ENCODE data around the gene GBE1. TPM values are rescaled to one million over a fixed set of nuclear protein-coding genes. Genes with fewer than 3 reads are reported as not detected.
"Not testable (repeated sequence)": the region's sequence is repeated elsewhere in the genome, so short reads cannot be mapped to it uniquely, and the experiment has no call there.

The GBE1 gene
- total RNA-seq, 2 experiments from 2014 or later: 37.5 to 41.1 TPM

- no peaks in the 10 kb centered on the region for H3K36me3 Mint-ChIP-seq
- H3K27me3 Mint-ChIP-seq: peaks cover 1% of the 10 kb centered on the region
- no peak overlapping the region for H3K27ac Mint-ChIP-seq
- peaks cover 4% of the 10 kb centered on the region for H3K9me3 Mint-ChIP-seq
- H3K4me3 Mint-ChIP-seq: no peak overlapping the region
- ATAC-seq (ENCODE audit: low read depth) (no peak), DNase-seq (no peak)
- POLR2A ChIA-PET: no interaction called here
- peaks cover 17% of the 10 kb centered on the region for H3K4me1 Mint-ChIP-seq
These were observed 4.0 kb upstream of the GBE1 start for GRCh38 chr3:81765400-81765799.

GRCh38 chr3:81764665-81765064, 3.2 kb upstream of the GBE1 start:
- POLR2A ChIA-PET: no interaction called here
- DNase-seq (no peak), ATAC-seq (ENCODE audit: low read depth) (no peak)
- peaks cover 4% of the 10 kb centered on the region for H3K9me3 Mint-ChIP-seq
- no peak overlapping the region for H3K4me3 Mint-ChIP-seq
- no peaks in the 10 kb centered on the region for H3K27me3 Mint-ChIP-seq
- no peak overlapping the region for H3K27ac Mint-ChIP-seq
- peaks cover 21% of the 10 kb centered on the region for H3K4me1 Mint-ChIP-seq
- peaks cover 2% of the 10 kb centered on the region for H3K36me3 Mint-ChIP-seq

GRCh38 chr3:81764002-81764401, 2.6 kb upstream of the GBE1 start:
- Mint-ChIP-seq H3K4me1 (peaks cover 26% of the 10 kb centered on the region), H3K4me3 (no peak overlapping the region), H3K36me3 (peaks cover 5% of the 10 kb centered on the region), H3K27ac (no peak overlapping the region), H3K9me3 (peaks cover 4% of the 10 kb centered on the region), H3K27me3 (no peaks in the 10 kb centered on the region)
- POLR2A ChIA-PET: no interaction called here
- DNase-seq (no peak), ATAC-seq (ENCODE audit: low read depth) (no peak)

- H3K36me3 Mint-ChIP-seq: peaks cover 15% of the 10 kb centered on the region
- H3K9me3 Mint-ChIP-seq: peaks cover 4% of the 10 kb centered on the region
- ATAC-seq (ENCODE audit: low read depth): no peak
- peak overlapping the region; percentile 22 for H3K27ac Mint-ChIP-seq
- no peak for DNase-seq
- no peaks in the 10 kb centered on the region for H3K27me3 Mint-ChIP-seq
- peaks cover 28% of the 10 kb centered on the region for H3K4me1 Mint-ChIP-seq
- H3K4me3 Mint-ChIP-seq: no peak overlapping the region
- POLR2A ChIA-PET: no interaction called here
These were observed 1.6 kb upstream of the GBE1 start for GRCh38 chr3:81763001-81763400.

- H3K4me3 Mint-ChIP-seq: peak overlapping the region; percentile 93
- POLR2A ChIA-PET: no interaction called here
These were observed 597 bp upstream of the GBE1 start for GRCh38 chr3:81761904-81762580.

GRCh38 chr3:81760215-81760614, 1.2 kb downstream of the GBE1 start:
- no peak for DNase-seq
- POLR2A ChIA-PET: no interaction called here
- H3K27me3 Mint-ChIP-seq: no peaks in the 10 kb centered on the region
- H3K36me3 Mint-ChIP-seq: peaks cover 38% of the 10 kb centered on the region
- no peak for ATAC-seq (ENCODE audit: low read depth)
- H3K4me3 Mint-ChIP-seq: peak overlapping the region; percentile 93
- H3K9me3 Mint-ChIP-seq: peaks cover 9% of the 10 kb centered on the region
- H3K4me1 Mint-ChIP-seq: peaks cover 37% of the 10 kb centered on the region
- peak overlapping the region; percentile 96 for H3K27ac Mint-ChIP-seq

More at GRCh38 chr3:81761904-81762580, 597 bp upstream of the GBE1 start:
- DNase-seq (no peak), ATAC-seq (ENCODE audit: low read depth) (no peak)
- peaks cover 36% of the 10 kb centered on the region for H3K4me1 Mint-ChIP-seq
- peak overlapping the region; percentile 90 for H3K27ac Mint-ChIP-seq
- H3K36me3 Mint-ChIP-seq: peaks cover 24% of the 10 kb centered on the region
- H3K27me3 Mint-ChIP-seq: no peaks in the 10 kb centered on the region
- H3K9me3 Mint-ChIP-seq: peaks cover 9% of the 10 kb centered on the region

- peak overlapping the region; percentile 93 for H3K4me3 Mint-ChIP-seq
- POLR2A ChIA-PET: not testable (repeated sequence)
- H3K36me3 Mint-ChIP-seq: peaks cover 51% of the 10 kb centered on the region
These were observed 2.7 kb downstream of the GBE1 start for GRCh38 chr3:81758771-81759170.

GRCh38 chr3:81758275-81758674, 3.2 kb downstream of the GBE1 start:
- Mint-ChIP-seq H3K4me1 (peaks cover 39% of the 10 kb centered on the region), H3K27ac (no peak overlapping the region), H3K36me3 (peaks cover 51% of the 10 kb centered on the region)

More at GRCh38 chr3:81758771-81759170, 2.7 kb downstream of the GBE1 start:
- not testable (repeated sequence) for H3K27ac Mint-ChIP-seq; H3K27me3 Mint-ChIP-seq; ATAC-seq (ENCODE audit: low read depth); DNase-seq
- H3K9me3 Mint-ChIP-seq: peaks cover 12% of the 10 kb centered on the region
- H3K4me1 Mint-ChIP-seq: peaks cover 36% of the 10 kb centered on the region

GRCh38 chr3:81753416-81754027, 7.9 kb downstream of the GBE1 start:
- Mint-ChIP-seq H3K4me3 (no peak overlapping the region), H3K9me3 (peaks cover 12% of the 10 kb centered on the region), H3K27ac (no peak overlapping the region), H3K4me1 (peaks cover 22% of the 10 kb centered on the region), H3K27me3 (no peaks in the 10 kb centered on the region), H3K36me3 (peaks cover 46% of the 10 kb centered on the region)
- DNase-seq (no peak), ATAC-seq (ENCODE audit: low read depth) (no peak)
- POLR2A ChIA-PET: no interaction called here

More at GRCh38 chr3:81758275-81758674, 3.2 kb downstream of the GBE1 start:
- Mint-ChIP-seq H3K27me3 (no peaks in the 10 kb centered on the region), H3K4me3 (no peak overlapping the region), H3K9me3 (peaks cover 12% of the 10 kb centered on the region)
- no peak for DNase-seq
- POLR2A ChIA-PET: no interaction called here
- no peak for ATAC-seq (ENCODE audit: low read depth)

GRCh38 chr3:81752604-81753003, 8.8 kb downstream of the GBE1 start:
- Mint-ChIP-seq H3K9me3 (peaks cover 12% of the 10 kb centered on the region), H3K4me3 (no peak overlapping the region), H3K27me3 (no peaks in the 10 kb centered on the region), H3K4me1 (peaks cover 18% of the 10 kb centered on the region), H3K36me3 (peaks cover 41% of the 10 kb centered on the region), H3K27ac (no peak overlapping the region)
- POLR2A ChIA-PET: no interaction called here
- DNase-seq (no peak), ATAC-seq (ENCODE audit: low read depth) (no peak)

GRCh38 chr3:81749265-81749664, 12.2 kb downstream of the GBE1 start:
- ATAC-seq (ENCODE audit: low read depth) (no peak), DNase-seq (no peak)
- Mint-ChIP-seq H3K36me3 (peaks cover 15% of the 10 kb centered on the region), H3K4me3 (no peak overlapping the region), H3K27me3 (no peaks in the 10 kb centered on the region), H3K9me3 (no peaks in the 10 kb centered on the region), H3K4me1 (peaks cover 11% of the 10 kb centered on the region), H3K27ac (no peak overlapping the region)
- POLR2A ChIA-PET: no interaction called here

- H3K36me3 Mint-ChIP-seq: peaks cover 21% of the 10 kb centered on the region
- H3K27me3 Mint-ChIP-seq; ATAC-seq (ENCODE audit: low read depth); H3K4me1 Mint-ChIP-seq; POLR2A ChIA-PET; H3K4me3 Mint-ChIP-seq; H3K27ac Mint-ChIP-seq; H3K9me3 Mint-ChIP-seq; DNase-seq: not testable (repeated sequence)
These were observed 14.2 kb downstream of the GBE1 start for GRCh38 chr3:81747280-81747679.

GRCh38 chr3:81744366-81744765, 17.1 kb downstream of the GBE1 start:
- no peak for DNase-seq
- no peaks in the 10 kb centered on the region for H3K9me3 Mint-ChIP-seq
- H3K36me3 Mint-ChIP-seq: peaks cover 23% of the 10 kb centered on the region
- no peak overlapping the region for H3K27ac Mint-ChIP-seq
- POLR2A ChIA-PET: no interaction called here
- ATAC-seq (ENCODE audit: low read depth): no peak
- no peaks in the 10 kb centered on the region for H3K27me3 Mint-ChIP-seq
- H3K4me1 Mint-ChIP-seq: peaks cover 1% of the 10 kb centered on the region
- H3K4me3 Mint-ChIP-seq: no peak overlapping the region

Data from activated naive CD8-positive, alpha-beta T cell treated with anti-CD3 and anti-CD28 coated beads, Interleukin-2, amount 10 ng/mL, durations not matched to agents 7 days and 5 days (primary cell).